Measurements from ENCODE around the gene INPP5E.

DNA sequence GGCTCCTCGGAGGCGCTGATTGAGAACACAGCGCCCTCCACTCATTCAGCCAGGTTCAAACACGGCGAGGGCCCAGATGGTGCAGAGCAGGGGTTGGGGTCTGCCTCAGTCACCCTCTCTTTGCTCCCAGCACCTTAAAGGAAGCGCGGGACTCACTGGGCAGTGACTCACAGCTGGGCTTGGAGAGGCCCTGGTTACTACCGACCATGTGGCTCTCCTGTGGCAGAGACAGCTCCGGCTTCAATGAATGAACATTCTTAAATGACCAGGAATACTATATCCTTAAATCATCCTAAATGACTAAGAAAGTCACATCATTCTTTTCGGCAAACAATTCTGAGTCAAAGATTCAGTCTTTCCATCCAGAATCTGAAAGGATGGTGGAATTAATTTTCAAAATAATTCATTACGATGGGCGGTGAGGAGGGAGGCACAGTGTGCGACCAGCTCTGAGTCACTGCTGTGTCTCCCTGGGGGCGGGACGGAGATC is 1.6 kb upstream of the INPP5E start:
- no peak for TF ChIP-seq EZH2 (IDR thresholded peaks at IDR 0.05; ENCODE audit: insufficient read depth, poor library complexity, severe bottlenecking)
- TF ChIP-seq EZH2phosphoT487 (IDR thresholded peaks at IDR 0.05; ENCODE audit: insufficient read depth, low read depth): no peak

All from GM23248 (cell line).